GM19395 (cell line): ENCODE results near the gene IBA57.
"Not testable (repeated sequence)": the region's sequence is repeated elsewhere in the genome, so short reads cannot be mapped to it uniquely, and the experiment has no call there.

Source experiments
- ATAC-seq: cut with Tn5 transposase; IDR thresholded peaks from one replicate; pipeline ENCODE4 v1.9.1; 2021; ENCODE audit warnings: mild to moderate bottlenecking, moderate library complexity; ENCODE audit not compliant: unreplicated experiment

Gene IBA57

DNA sequence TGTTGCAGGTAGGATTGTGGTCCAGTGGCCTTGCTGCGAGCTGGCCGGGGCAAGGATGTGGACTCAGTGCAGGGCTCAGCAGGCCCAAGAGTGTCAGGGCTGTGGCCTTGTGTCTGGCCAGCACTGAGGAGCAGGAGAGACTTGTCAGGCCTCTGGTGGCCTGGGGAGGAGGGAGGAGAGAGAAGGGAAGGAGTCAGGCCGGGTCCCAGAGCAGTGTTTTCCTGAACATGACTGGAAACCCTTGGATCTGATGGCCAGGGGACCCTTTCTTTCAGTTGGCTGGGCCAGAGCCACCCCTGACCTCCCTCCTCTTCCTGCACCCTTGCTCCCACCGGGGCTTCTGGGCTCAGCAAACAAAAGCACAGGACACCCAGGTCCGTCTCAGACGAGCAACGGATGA is 5.1 kb downstream of the IBA57 start:
- ATAC-seq: no peak

DNA sequence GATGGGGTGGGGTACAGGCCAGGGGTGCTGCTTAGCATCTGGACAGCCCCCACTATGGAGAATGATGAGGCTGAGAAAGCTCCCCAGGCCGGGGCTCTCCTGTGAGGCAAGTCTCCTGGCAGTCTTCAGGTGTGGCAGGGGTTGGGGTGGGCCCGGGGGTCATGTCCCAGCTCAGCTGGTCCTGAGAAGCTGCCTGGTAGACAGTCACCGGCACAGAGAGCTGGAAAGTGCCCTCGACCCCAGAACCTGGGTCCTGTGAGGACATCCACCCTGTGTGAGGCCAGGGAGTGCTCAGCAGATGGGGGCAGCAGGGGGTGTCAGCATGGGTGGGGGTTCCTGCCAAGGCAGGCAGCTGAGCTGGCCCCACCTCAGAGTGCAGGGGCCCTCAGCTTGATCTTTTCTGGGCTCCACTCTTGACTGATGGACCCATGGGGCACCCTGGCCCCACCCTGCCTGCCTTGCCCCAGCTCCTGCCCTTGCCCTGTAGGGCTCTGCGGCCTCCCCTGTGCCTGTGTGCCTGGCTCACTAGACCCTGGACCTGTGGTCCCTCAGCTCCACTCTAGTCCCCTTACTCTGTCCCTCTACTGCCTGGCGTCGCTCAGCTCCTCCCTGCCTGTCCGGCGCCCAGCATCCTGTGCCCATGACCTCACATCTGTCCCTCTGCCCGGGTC is 5.8 kb downstream of the IBA57 start:
- no peak for ATAC-seq

- ATAC-seq: no peak
Measured at GRCh38 chr1:228172591-228173527, 7.3 kb downstream of the IBA57 start.

DNA sequence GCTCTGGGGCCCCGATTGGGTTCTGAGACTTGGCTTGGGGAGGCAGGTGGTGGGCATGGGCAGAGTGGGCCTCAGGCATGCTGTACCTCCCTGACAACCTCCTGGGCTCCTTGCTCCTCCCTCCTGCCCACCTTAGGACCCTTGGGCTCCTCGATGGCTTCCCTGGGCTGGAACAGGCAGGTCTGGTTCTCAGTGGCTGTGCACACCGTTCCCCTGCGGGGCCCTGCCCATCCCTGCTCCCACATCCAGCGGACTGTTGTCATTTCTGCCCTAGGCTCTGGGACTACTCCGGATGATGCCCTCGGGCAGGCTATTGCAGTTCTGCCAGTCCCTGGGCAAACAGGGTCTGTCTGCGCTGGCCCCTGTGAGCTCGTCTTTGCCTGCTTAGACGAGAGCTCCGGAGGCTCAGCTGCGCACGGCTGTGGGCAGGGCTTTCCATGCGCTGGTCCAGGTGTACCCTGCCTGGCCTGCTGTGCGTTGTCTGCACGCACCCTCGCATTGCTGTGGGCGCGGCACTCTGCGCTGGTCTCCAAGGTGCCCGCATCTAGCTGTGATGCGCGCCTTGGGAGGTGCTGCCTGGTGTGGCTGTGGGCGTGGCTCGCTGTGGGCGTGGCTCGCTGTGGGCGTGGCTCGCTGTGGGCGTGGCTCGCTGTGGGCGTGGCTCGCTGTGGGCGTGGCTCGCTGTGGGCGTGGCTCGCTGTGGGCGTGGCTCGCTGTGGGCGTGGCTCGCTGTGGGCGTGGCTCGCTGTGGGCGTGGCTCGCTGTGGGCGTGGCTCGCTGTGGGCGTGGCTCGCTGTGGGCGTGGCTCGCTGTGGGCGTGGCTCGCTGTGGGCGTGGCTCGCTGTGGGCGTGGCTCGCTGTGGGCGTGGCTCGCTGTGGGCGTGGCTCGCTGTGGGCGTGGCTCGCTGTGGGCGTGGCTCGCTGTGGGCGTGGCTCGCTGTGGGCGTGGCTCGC is 8.2 kb downstream of the IBA57 start:
- not testable (repeated sequence) for ATAC-seq

GRCh38 chr1:228174482-228175315 is 9.1 kb downstream of the IBA57 start:
- ATAC-seq: no peak

GRCh38 chr1:228175316-228176023 is 9.9 kb downstream of the IBA57 start:
- no peak for ATAC-seq

GRCh38 chr1:228176024-228176395 is 10.4 kb downstream of the IBA57 start:
- ATAC-seq: no peak

DNA sequence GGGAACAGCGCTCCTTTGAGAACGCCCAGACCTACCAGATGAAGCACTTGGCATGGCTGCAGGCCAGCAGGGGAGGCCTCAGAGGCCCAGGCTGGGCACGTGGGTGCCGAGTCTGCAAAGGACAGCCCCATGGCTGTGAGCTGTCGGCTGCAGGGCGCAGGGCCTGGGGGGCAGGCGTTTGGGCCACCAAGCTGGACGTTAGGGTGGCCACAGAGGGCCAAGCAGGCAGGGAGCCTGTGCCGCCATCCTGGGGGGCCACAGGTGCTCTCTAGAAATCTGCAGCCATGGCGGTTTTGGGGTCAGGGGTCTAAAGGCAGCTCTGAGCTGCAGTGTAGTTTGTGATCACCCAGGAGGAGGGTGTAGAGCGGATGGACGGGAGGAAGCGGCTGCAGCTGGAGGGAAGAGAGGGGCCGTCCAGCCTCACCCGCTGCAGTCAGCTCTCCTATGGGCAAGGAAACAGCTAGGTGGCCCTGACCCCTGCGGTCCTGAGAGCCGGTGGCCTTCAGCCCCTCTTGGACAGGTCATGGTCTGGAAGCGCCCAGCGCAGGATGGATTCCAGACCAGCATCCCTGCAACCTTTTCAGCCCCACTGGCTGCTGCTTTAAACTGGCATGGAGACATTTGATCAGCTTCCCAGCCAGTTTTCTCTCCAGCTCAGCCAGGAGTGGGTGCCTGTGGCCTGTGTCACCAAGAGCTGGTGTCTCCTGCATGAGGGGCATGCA is 11.0 kb downstream of the IBA57 start:
- ATAC-seq: no peak

- no peak for ATAC-seq
Measured at GRCh38 chr1:228177183-228177475, 11.5 kb downstream of the IBA57 start.

DNA sequence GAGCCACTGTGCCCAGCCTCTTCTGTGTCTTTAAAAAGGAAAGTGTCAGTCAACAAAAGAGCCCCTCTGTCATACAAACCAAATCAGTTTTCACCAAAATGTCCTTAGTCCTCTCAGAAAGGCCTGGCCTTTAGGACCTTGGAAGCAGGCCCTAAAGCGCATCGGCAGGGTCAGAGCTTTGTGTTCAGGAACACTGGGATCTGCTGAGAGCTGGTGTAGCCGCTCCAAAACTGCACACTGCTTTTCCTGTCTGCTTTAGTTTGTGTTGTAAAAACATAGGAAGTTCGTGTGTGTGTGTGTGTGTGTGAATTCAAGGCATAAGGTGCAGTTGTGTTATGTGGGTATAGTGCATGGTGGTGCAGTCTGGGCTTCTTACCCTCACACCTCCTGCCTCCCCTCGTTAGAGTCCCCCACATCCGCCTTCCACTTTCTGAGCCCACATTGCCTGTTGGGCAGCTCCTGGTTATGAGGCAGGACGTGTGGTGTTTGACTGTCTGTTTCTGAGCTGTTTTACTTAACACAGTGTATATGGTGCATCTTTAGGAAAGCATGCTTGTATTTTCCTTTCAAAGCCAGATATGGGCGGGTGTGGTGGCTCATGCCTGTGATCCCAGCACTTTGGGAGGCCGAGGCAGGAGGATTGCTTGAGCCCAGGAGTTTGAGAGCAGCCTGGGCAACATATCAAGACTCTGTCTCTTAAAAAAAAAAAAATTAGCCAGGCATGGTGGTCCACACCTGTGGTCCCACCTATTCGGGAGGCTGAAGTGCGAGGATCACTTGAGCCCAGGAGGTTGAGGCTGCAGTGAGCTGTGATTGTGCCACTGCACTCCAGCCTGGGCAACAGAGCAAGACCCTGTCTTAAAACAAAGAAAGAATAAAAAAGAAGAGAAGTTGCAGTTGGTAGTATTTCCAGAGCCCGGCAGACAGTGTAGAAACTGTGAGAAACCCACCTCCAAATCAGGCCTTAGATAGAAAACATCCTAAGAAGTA is 12.4 kb downstream of the IBA57 start:
- ATAC-seq: no peak

- no peak for ATAC-seq
Measured at GRCh38 chr1:228178737-228179684, 13.4 kb downstream of the IBA57 start.

DNA sequence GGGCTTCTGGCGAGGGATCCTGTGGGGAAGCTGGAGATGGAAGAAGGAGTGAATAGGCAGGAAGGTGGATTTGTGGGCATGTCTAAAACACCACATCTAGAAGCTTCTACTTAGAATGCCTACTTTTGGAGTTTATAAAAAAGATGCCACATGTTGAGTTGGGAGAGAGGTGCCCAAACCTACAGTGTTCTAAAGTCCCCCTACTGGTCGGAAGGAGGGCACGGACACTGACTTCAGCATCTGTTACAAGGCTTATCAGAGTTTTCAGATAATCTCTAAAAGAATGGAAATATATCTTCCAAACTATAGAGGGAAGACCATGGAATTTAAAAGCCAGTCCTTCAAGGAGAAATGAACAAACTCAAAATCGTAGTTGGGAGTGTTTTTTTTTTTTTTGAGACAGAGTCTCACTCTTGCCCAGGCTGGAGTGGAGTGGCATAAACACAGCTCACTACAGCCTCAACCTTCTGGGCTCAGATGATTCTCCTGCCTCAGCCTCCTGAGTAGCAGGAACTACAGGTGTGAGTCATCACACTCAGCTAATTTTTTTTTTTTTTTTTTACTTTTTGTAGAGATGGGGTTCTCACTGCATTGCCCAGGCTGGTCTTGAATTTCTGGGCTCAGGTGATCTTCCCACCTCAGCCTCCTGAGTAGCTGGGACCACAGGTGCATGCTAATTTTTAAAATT is 14.8 kb downstream of the IBA57 start:
- no peak for ATAC-seq

GRCh38 chr1:228180959-228181644 is 15.5 kb downstream of the IBA57 start:
- no peak for ATAC-seq

DNA sequence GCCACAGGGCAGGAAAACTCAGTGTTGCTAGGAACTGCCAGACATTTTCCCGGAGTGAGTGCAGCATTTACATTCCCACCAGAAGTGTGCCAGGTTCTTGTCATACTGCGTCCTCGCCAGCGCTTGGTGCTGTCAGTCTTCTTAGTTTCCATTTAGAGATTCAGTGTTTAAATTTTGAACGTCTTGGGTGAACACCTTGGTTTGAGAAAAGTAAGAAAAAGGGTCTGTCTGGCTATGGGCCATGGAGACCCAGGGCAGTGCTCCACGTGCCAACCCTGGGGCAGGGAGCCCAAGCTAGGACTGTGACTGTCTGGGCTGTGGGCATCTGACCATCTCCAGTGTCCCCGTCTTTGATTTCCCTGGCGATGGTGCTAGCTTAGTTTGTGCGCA is 16.0 kb downstream of the IBA57 start:
- no peak for ATAC-seq

DNA sequence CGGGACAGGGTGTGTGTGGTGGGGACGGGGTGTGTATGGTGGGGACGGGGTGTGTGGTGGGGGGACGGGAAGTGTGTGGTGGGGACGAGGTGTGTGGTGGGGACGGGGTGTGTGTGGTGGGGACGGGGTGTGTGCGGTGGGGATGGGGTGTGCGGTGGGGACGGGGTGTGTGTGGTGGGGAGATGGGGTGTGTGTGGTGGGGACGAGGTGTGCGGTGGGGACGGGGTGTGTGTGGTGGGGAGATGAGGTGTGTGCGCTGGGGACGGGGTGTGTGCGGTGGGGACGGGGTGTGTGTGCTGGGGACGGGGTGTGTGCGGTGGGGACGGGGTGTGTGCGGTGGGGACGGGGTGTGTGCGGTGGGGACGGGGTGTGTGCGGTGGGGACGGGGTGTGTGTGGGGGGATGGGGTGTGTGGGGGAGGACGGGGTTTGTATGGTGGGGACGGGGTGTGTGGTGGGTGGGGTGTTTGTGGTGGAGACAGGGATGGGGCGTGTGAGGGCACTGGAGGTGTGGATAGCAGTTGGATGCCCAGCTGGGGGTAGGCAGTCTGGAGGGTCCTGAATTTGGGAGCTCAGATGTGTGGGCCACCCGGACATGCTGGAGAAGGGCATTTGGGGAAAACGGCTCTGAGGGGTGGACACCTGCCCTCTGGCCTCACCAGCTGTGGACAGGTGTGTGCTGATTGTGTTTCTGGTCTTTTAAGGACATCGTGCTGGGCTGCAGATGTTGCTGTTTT is 16.9 kb downstream of the IBA57 start:
- ATAC-seq: no peak
